GM12878 (cell line): Measurements from ENCODE around the gene INSRR. TPM values are rescaled to one million over a fixed set of nuclear protein-coding genes. Genes with fewer than 3 reads are reported as not detected.

Experiments
- DPF2 ChIP-seq: fragments of 450-650 bp; IDR thresholded peaks from 2 replicates; pipeline ENCODE4 v1.6.1; 2017; ENCODE audit warnings: mild to moderate bottlenecking
- GATAD2B ChIP-seq: fragments of 450-650 bp; conservative IDR thresholded peaks from 2 replicates; pipeline ENCODE4 v1.6.1; 2017; ENCODE audit warnings: low read depth, mild to moderate bottlenecking, moderate library complexity
- HCFC1 ChIP-seq: fragments of 150-350 bp; IDR thresholded peaks from 2 replicates; pipeline ENCODE4 v1.6.1; 2014; ENCODE audit warnings: low read length
- JUNB ChIP-seq: IDR thresholded peaks from 2 replicates; pipeline ENCODE4 v1.6.1; 2016; ENCODE audit warnings: antibody characterized with exemption, mild to moderate bottlenecking
- LARP7 ChIP-seq: fragments of 450-650 bp; IDR thresholded peaks from 2 replicates; pipeline ENCODE4 v1.6.1; 2017; ENCODE audit warnings: mild to moderate bottlenecking
- NR2C2 ChIP-seq: IDR thresholded peaks from 2 replicates; pipeline ENCODE4 v1.6.1; 2011; ENCODE audit warnings: borderline replicate concordance, low read depth; ENCODE audit not compliant: control insufficient read depth, insufficient read length
- POLR2A ChIP-seq: IDR thresholded peaks from 2 replicates; pipeline ENCODE4 v1.6.1; 2011; ENCODE audit warnings: low read depth, mild to moderate bottlenecking, low read length
- RUNX3 ChIP-seq: IDR thresholded peaks from 2 replicates; pipeline ENCODE4 v1.6.1; 2012; ENCODE audit warnings: low read length, inconsistent platforms
- SIX5 ChIP-seq: IDR thresholded peaks from 2 replicates; pipeline ENCODE4 v1.6.1; 2011; ENCODE audit warnings: mild to moderate bottlenecking, low read depth, low read length, moderate library complexity; ENCODE audit not compliant: severe bottlenecking
- SMC3 ChIP-seq: IDR thresholded peaks from 2 replicates; pipeline ENCODE4 v1.6.1; 2011; ENCODE audit warnings: low read length, improper control_type of control experiment, borderline replicate concordance
- STAT1 ChIP-seq: fragments of 450-650 bp; conservative IDR thresholded peaks from 2 replicates; pipeline ENCODE4 v1.6.1; 2014; ENCODE audit warnings: antibody characterized with exemption, mild to moderate bottlenecking
- polyA plus RNA-seq, 11 experiments: library from polyadenylated mRNA; depleted of rRNA in 4 of 11; unstranded in 6 of 11; stranded (reverse) in 5 of 11; fragments of >200 nt; fragmentation: Nextera tagmentation in 4 of 11; fragmentation: Illumina TruSeq in 1 of 11; extraction: Ambion mirVana in 4 of 11; extraction: Trizol in 1 of 11; gene quantifications; 1 replicate in 1 of 11; 2 replicates in 10 of 11; pipeline versions ENCODE4 v1.2.1 to v1.2.3, GENCODE V29; 2011 to 2016; ENCODE audit warnings: inconsistent platforms in 2 of 11, missing spikeins in 2 of 11, low read depth in 1 of 11
- total RNA-seq, 4 experiments: library from RNA; depleted of rRNA in 3 of 4; stranded (reverse); fragments of >200 nt in 3 of 4; fragmentation: Illumina TruSeq in 1 of 4; extraction: Trizol in 1 of 4; gene quantifications; 2 replicates each; pipeline versions ENCODE4 v1.2.1 to v1.2.3, GENCODE V29; 2013 to 2021
- TF ChIP-seq, protein P1 (sequence below): IDR thresholded peaks from 2 replicates; pipeline ENCODE4 v1.6.1; 2011; ENCODE audit warnings: borderline replicate concordance, low read depth, mild to moderate bottlenecking, moderate library complexity, mixed read lengths, low read length; ENCODE audit not compliant: insufficient read depth; ENCODE audit errors: extremely low read length
- TF ChIP-seq, protein P2 (sequence below): fragments of 150-350 bp; IDR thresholded peaks from 2 replicates; pipeline ENCODE4 v1.6.1; 2014; ENCODE audit warnings: mild to moderate bottlenecking, low read depth, low read length
- TF ChIP-seq, protein P3 (sequence below): fragments of 450-650 bp; IDR thresholded peaks from 2 replicates; pipeline ENCODE4 v1.6.1; 2017; ENCODE audit warnings: borderline replicate concordance
- TF ChIP-seq, protein P4 (sequence below): fragments of 450-650 bp; formaldehyde crosslinking; IDR thresholded peaks from 2 replicates; pipeline ENCODE4 v1.4.0; 2020; ENCODE audit warnings: mild to moderate bottlenecking, moderate library complexity
- TF ChIP-seq, protein P5 (sequence below): IDR thresholded peaks from 2 replicates; pipeline ENCODE4 v1.6.1; 2012; ENCODE audit warnings: low read depth, low read length, improper control_type of control experiment
- TF ChIP-seq, protein P6 (sequence below): fragments of 450-650 bp; IDR thresholded peaks from 2 replicates; pipeline ENCODE4 v1.6.1; 2018; ENCODE audit warnings: mild to moderate bottlenecking, low read depth, moderate library complexity; ENCODE audit not compliant: partially characterized antibody

Gene INSRR
- total and polyA plus RNA-seq, 10 of the 15 experiments (the other 5 are each of a cell fraction or from before 2014, with no cell fraction given) = 0.01 TPM; not detected in 9

DNA sequence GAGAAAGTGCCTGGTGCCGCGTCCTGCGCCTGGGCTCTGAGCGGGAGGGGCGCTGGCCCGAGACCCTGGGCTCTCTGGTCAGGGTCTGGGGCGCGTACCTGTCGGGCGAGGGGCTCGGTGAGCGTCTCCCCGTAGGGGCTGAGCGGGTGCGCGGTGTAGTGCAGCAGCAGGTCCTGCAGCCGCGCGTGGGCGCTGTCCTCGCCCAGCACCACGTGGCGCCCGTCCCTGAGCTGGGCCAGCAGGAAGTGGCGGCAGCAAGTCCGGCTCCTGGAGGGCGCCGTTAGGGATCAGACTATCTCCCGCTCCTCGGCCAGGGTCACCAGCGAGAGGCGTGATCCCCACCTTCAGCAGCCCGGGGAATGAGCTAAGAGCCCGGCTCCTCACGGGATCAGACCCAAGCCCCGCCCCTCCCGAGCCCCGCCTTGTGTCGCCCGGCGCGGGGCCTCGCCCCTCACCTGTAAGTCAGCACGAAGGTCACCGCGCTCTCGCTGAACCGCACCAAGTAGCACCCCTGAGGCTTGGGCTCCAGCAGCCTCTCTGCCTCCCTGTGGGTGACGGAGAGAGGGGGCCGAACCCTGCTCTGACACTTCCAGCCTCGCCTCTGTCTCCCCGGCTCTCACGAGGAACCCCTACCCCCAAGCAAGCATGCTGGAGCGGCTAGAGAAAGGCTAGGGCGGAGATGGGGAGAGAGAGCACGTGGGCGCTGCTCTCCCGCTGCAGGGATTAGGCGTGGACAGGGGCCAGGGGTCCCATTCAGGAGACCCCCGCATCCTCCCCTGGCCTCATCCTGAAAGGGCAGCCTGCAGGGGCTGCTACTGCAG is 45.0 kb downstream of the INSRR start (continued):
- TF ChIP-seq, protein P1, sequence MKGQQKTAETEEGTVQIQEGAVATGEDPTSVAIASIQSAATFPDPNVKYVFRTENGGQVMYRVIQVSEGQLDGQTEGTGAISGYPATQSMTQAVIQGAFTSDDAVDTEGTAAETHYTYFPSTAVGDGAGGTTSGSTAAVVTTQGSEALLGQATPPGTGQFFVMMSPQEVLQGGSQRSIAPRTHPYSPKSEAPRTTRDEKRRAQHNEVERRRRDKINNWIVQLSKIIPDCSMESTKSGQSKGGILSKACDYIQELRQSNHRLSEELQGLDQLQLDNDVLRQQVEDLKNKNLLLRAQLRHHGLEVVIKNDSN = peak; percentile 87
- TF ChIP-seq, protein P2, sequence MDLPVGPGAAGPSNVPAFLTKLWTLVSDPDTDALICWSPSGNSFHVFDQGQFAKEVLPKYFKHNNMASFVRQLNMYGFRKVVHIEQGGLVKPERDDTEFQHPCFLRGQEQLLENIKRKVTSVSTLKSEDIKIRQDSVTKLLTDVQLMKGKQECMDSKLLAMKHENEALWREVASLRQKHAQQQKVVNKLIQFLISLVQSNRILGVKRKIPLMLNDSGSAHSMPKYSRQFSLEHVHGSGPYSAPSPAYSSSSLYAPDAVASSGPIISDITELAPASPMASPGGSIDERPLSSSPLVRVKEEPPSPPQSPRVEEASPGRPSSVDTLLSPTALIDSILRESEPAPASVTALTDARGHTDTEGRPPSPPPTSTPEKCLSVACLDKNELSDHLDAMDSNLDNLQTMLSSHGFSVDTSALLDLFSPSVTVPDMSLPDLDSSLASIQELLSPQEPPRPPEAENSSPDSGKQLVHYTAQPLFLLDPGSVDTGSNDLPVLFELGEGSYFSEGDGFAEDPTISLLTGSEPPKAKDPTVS = no peak
- no peak for TF ChIP-seq SIX5
- no peak for TF ChIP-seq NR2C2
- TF ChIP-seq SMC3 = peak; percentile 21; the same call in 1 of the 2 replicates
- TF ChIP-seq, protein P3, sequence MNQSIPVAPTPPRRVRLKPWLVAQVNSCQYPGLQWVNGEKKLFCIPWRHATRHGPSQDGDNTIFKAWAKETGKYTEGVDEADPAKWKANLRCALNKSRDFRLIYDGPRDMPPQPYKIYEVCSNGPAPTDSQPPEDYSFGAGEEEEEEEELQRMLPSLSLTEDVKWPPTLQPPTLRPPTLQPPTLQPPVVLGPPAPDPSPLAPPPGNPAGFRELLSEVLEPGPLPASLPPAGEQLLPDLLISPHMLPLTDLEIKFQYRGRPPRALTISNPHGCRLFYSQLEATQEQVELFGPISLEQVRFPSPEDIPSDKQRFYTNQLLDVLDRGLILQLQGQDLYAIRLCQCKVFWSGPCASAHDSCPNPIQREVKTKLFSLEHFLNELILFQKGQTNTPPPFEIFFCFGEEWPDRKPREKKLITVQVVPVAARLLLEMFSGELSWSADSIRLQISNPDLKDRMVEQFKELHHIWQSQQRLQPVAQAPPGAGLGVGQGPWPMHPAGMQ = no peak
- no peak for TF ChIP-seq DPF2
- TF ChIP-seq, protein P4, sequence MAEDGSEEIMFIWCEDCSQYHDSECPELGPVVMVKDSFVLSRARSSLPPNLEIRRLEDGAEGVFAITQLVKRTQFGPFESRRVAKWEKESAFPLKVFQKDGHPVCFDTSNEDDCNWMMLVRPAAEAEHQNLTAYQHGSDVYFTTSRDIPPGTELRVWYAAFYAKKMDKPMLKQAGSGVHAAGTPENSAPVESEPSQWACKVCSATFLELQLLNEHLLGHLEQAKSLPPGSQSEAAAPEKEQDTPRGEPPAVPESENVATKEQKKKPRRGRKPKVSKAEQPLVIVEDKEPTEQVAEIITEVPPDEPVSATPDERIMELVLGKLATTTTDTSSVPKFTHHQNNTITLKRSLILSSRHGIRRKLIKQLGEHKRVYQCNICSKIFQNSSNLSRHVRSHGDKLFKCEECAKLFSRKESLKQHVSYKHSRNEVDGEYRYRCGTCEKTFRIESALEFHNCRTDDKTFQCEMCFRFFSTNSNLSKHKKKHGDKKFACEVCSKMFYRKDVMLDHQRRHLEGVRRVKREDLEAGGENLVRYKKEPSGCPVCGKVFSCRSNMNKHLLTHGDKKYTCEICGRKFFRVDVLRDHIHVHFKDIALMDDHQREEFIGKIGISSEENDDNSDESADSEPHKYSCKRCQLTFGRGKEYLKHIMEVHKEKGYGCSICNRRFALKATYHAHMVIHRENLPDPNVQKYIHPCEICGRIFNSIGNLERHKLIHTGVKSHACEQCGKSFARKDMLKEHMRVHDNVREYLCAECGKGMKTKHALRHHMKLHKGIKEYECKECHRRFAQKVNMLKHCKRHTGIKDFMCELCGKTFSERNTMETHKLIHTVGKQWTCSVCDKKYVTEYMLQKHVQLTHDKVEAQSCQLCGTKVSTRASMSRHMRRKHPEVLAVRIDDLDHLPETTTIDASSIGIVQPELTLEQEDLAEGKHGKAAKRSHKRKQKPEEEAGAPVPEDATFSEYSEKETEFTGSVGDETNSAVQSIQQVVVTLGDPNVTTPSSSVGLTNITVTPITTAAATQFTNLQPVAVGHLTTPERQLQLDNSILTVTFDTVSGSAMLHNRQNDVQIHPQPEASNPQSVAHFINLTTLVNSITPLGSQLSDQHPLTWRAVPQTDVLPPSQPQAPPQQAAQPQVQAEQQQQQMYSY (CRISPR knock-in tag) = no peak
- TF ChIP-seq LARP7 = peak; percentile 72
- no peak for TF ChIP-seq JUNB
- TF ChIP-seq, protein P5, sequence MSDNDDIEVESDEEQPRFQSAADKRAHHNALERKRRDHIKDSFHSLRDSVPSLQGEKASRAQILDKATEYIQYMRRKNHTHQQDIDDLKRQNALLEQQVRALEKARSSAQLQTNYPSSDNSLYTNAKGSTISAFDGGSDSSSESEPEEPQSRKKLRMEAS = peak; percentile 98
- TF ChIP-seq POLR2A = peak; percentile 68
- TF ChIP-seq RUNX3 = no peak
- peak; percentile 87 for TF ChIP-seq GATAD2B
- no peak for TF ChIP-seq HCFC1
- no peak for TF ChIP-seq STAT1
- TF ChIP-seq, protein P6, sequence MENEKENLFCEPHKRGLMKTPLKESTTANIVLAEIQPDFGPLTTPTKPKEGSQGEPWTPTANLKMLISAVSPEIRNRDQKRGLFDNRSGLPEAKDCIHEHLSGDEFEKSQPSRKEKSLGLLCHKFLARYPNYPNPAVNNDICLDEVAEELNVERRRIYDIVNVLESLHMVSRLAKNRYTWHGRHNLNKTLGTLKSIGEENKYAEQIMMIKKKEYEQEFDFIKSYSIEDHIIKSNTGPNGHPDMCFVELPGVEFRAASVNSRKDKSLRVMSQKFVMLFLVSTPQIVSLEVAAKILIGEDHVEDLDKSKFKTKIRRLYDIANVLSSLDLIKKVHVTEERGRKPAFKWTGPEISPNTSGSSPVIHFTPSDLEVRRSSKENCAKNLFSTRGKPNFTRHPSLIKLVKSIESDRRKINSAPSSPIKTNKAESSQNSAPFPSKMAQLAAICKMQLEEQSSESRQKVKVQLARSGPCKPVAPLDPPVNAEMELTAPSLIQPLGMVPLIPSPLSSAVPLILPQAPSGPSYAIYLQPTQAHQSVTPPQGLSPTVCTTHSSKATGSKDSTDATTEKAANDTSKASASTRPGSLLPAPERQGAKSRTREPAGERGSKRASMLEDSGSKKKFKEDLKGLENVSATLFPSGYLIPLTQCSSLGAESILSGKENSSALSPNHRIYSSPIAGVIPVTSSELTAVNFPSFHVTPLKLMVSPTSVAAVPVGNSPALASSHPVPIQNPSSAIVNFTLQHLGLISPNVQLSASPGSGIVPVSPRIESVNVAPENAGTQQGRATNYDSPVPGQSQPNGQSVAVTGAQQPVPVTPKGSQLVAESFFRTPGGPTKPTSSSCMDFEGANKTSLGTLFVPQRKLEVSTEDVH = no peak
